Nephron progenitor cell (in vitro differentiated cells): ENCODE results near the gene TMPRSS3.

Experiments
- DNase-seq: peaks from one replicate; pipeline ENCODE4 v3.0.0; 2021
- H3K27ac Mint-ChIP-seq: 2 replicates; pipeline ENCODE4 v1.8.0; 2021; ENCODE audit warnings: mild to moderate bottlenecking, moderate library complexity, mixed read lengths
- H3K27me3 Mint-ChIP-seq: 2 replicates; pipeline ENCODE4 v1.8.0; 2021; ENCODE audit warnings: mild to moderate bottlenecking, low read depth, mixed read lengths; ENCODE audit not compliant: poor library complexity
- H3K36me3 Mint-ChIP-seq: 2 replicates; pipeline ENCODE4 v1.8.0; 2021; ENCODE audit warnings: low read depth, mixed read lengths
- H3K4me1 Mint-ChIP-seq: 2 replicates; pipeline ENCODE4 v1.8.0; 2021; ENCODE audit warnings: mixed read lengths
- H3K4me3 Mint-ChIP-seq: 2 replicates; pipeline ENCODE4 v1.8.0; 2021; ENCODE audit warnings: mild to moderate bottlenecking, moderate library complexity, mixed read lengths
- H3K9me3 Mint-ChIP-seq: 2 replicates; pipeline ENCODE4 v1.8.0; 2021; ENCODE audit warnings: mild to moderate bottlenecking, moderate library complexity, mixed read lengths
- CTCF ChIP-seq: fragments of 200-600 bp; sonication (generic); IDR thresholded peaks from 2 replicates; pipeline ENCODE4 v1.5.0; 2021; ENCODE audit warnings: antibody characterized with exemption

The TMPRSS3 gene

GRCh38 chr21:42353623-42354022, 42.2 kb downstream of the TMPRSS3 start:
- no peak for DNase-seq
- no peak for TF ChIP-seq CTCF
- Mint-ChIP-seq H3K27me3 (peaks cover 23% of the 10 kb centered on the region), H3K36me3 (no peaks in the 10 kb centered on the region), H3K4me1 (peaks cover 29% of the 10 kb centered on the region), H3K9me3 (peaks cover 56% of the 10 kb centered on the region), H3K4me3 (no peak overlapping the region), H3K27ac (no peak overlapping the region)

- no peak overlapping the region for H3K27ac Mint-ChIP-seq
- H3K36me3 Mint-ChIP-seq = no peaks in the 10 kb centered on the region
- no peak for TF ChIP-seq CTCF
- H3K4me3 Mint-ChIP-seq = no peak overlapping the region
- no peak for DNase-seq
- peaks cover 20% of the 10 kb centered on the region for H3K27me3 Mint-ChIP-seq
- peaks cover 45% of the 10 kb centered on the region for H3K9me3 Mint-ChIP-seq
- H3K4me1 Mint-ChIP-seq = peaks cover 29% of the 10 kb centered on the region
Measured at GRCh38 chr21:42352441-42353095, 43.3 kb downstream of the TMPRSS3 start.

GRCh38 chr21:42351626-42352440, 44.0 kb downstream of the TMPRSS3 start:
- Mint-ChIP-seq H3K36me3 (no peaks in the 10 kb centered on the region), H3K4me1 (peaks cover 29% of the 10 kb centered on the region), H3K27me3 (peaks cover 16% of the 10 kb centered on the region), H3K9me3 (peaks cover 38% of the 10 kb centered on the region), H3K4me3 (no peak overlapping the region), H3K27ac (no peak overlapping the region)
- no peak for TF ChIP-seq CTCF
- no peak for DNase-seq

- no peaks in the 10 kb centered on the region for H3K36me3 Mint-ChIP-seq
- no peak for DNase-seq
- H3K27me3 Mint-ChIP-seq = peaks cover 10% of the 10 kb centered on the region
- TF ChIP-seq CTCF = no peak
- peaks cover 30% of the 10 kb centered on the region for H3K9me3 Mint-ChIP-seq
- peak within 1 kb of the TSS; percentile 89 for H3K27ac Mint-ChIP-seq
- H3K4me1 Mint-ChIP-seq = peaks cover 29% of the 10 kb centered on the region
- H3K4me3 Mint-ChIP-seq = no peak within 1 kb of the TSS
Measured at GRCh38 chr21:42350927-42351426, 44.9 kb downstream of the TMPRSS3 start, which contains the start of gene TFF2. TFF2 (minus strand) TSS chr21:42350994; CDS start chr21:42350957, 37 bp downstream.

- no peaks in the 10 kb centered on the region for H3K36me3 Mint-ChIP-seq
- peaks cover 10% of the 10 kb centered on the region for H3K27me3 Mint-ChIP-seq
- H3K4me1 Mint-ChIP-seq = peaks cover 29% of the 10 kb centered on the region
- no peak for DNase-seq
- peak overlapping the region; percentile 89 for H3K27ac Mint-ChIP-seq
- H3K4me3 Mint-ChIP-seq = no peak overlapping the region
- TF ChIP-seq CTCF = no peak
- H3K9me3 Mint-ChIP-seq = peaks cover 25% of the 10 kb centered on the region
Measured at GRCh38 chr21:42350318-42350910, 45.4 kb downstream of the TMPRSS3 start.
